Neural cell (in vitro differentiated cells): ENCODE results near the gene FOXD3. TPM values are rescaled to one million over a fixed set of nuclear protein-coding genes. Genes with fewer than 3 reads are reported as not detected.
A peak's percentile ranks its signal among the peaks of the same experiment; 100 is the strongest.

Source experiments
- H2AFZ ChIP-seq: fragments of 200-600, 300-800 bp; sonication (generic), shearing (Covaris generic); 2 replicates; pipeline ENCODE4 v1.6.0; 2014; ENCODE audit warnings: low read depth, mild to moderate bottlenecking, antibody characterized with exemption, low read length, moderate library complexity
- H3F3A ChIP-seq: fragments of 200-600 bp; shearing (Covaris generic); 2 replicates; pipeline ENCODE4 v1.6.1; 2016; ENCODE audit warnings: mild to moderate bottlenecking, moderate library complexity, mixed read lengths, antibody characterized with exemption, low read length; ENCODE audit not compliant: insufficient read depth, poor library complexity, severe bottlenecking
- H3K27ac ChIP-seq: fragments of 200-600, 300-800 bp; sonication (generic), shearing (Covaris generic); 2 replicates; pipeline ENCODE4 v1.5.1; 2014; ENCODE audit warnings: mild to moderate bottlenecking, low read length, moderate library complexity
- H3K27me3 ChIP-seq: fragments of 300-800, 200-600 bp; sonication (generic), shearing (Covaris generic); 2 replicates; pipeline ENCODE4 v1.6.0; 2014; ENCODE audit warnings: mild to moderate bottlenecking, low read depth, low read length, moderate library complexity; ENCODE audit not compliant: insufficient read depth
- H3K36me3 ChIP-seq: fragments of 300-800, 200-600 bp; sonication (generic), shearing (Covaris generic); 2 replicates; pipeline ENCODE4 v1.5.1; 2014; ENCODE audit warnings: mild to moderate bottlenecking, antibody characterized with exemption, low read length, moderate library complexity; ENCODE audit not compliant: insufficient read depth
- H3K4me2 ChIP-seq: fragments of 300-800, 200-600 bp; sonication (generic), shearing (Covaris generic); 2 replicates; pipeline ENCODE4 v1.6.0; 2014; ENCODE audit warnings: mild to moderate bottlenecking, low read length
- H3K4me3 ChIP-seq: fragments of 300-800, 200-600 bp; sonication (generic), shearing (Covaris generic); 2 replicates; pipeline ENCODE4 v1.5.1; 2014; ENCODE audit warnings: mild to moderate bottlenecking, low read length, moderate library complexity
- H3K79me2 ChIP-seq: fragments of 200-600 bp; shearing (Covaris generic); replicated peaks from 2 replicates; pipeline ENCODE4 v1.6.0; 2014; ENCODE audit warnings: mild to moderate bottlenecking, low read length, moderate library complexity; ENCODE audit not compliant: insufficient read depth
- H3K9ac ChIP-seq: fragments of 300-800, 200-600 bp; sonication (generic), shearing (Covaris generic); 2 replicates; pipeline ENCODE4 v1.6.1; 2016; ENCODE audit warnings: mild to moderate bottlenecking, low read length, mixed read lengths
- H3K9me2 ChIP-seq: fragments of 200-600 bp; shearing (Covaris generic); 2 replicates; pipeline ENCODE4 v1.6.1; 2016; ENCODE audit warnings: mild to moderate bottlenecking, low read length, mixed read lengths; ENCODE audit not compliant: insufficient read depth
- H3K9me3 ChIP-seq: fragments of 200-600, 300-800 bp; sonication (generic), shearing (Covaris generic); 2 replicates; pipeline ENCODE4 v1.6.1; 2016; ENCODE audit warnings: mild to moderate bottlenecking, mixed run types, low read length, moderate library complexity, mixed read lengths
- H4K20me1 ChIP-seq: fragments of 200-600 bp; shearing (Covaris generic); 2 replicates; pipeline ENCODE4 v1.6.1; 2016; ENCODE audit warnings: mild to moderate bottlenecking, mixed run types; ENCODE audit not compliant: insufficient read depth
- EP300 ChIP-seq: fragments of 450-650 bp; conservative IDR thresholded peaks from 2 replicates; pipeline ENCODE4 v1.6.1; 2014; ENCODE audit warnings: antibody characterized with exemption, mild to moderate bottlenecking, moderate library complexity; ENCODE audit not compliant: poor library complexity, severe bottlenecking
- EZH2 ChIP-seq: fragments of 200-600, 300-800 bp; shearing (Covaris generic), sonication (generic); IDR thresholded peaks from 2 replicates; pipeline ENCODE4 v1.6.1; 2014; ENCODE audit warnings: antibody characterized with exemption, low read length, borderline replicate concordance, mild to moderate bottlenecking; ENCODE audit not compliant: insufficient read depth, poor library complexity, severe bottlenecking
- MXI1 ChIP-seq: fragments of 450-650 bp; conservative IDR thresholded peaks from 2 replicates; pipeline ENCODE4 v1.6.1; 2014; ENCODE audit warnings: antibody characterized with exemption, mild to moderate bottlenecking; ENCODE audit not compliant: poor library complexity, severe bottlenecking
- POLR2AphosphoS5 ChIP-seq: IDR thresholded peaks from 2 replicates; pipeline ENCODE4 v1.6.1; 2012
- RAD21 ChIP-seq: fragments of 450-650 bp; conservative IDR thresholded peaks from 2 replicates; pipeline ENCODE4 v1.6.1; 2014; ENCODE audit warnings: antibody characterized with exemption, mild to moderate bottlenecking, moderate library complexity
- SMC3 ChIP-seq: fragments of 450-650 bp; conservative IDR thresholded peaks from 2 replicates; pipeline ENCODE4 v1.6.1; 2014; ENCODE audit warnings: antibody characterized with exemption, mild to moderate bottlenecking, moderate library complexity; ENCODE audit not compliant: poor library complexity
- TAF1 ChIP-seq: IDR thresholded peaks from 2 replicates; pipeline ENCODE4 v1.6.1; 2012; ENCODE audit warnings: low read depth
- polyA plus RNA-seq: library from polyadenylated mRNA; depleted of rRNA; stranded (reverse); fragments of >200 nt; gene quantifications from 2 replicates; pipeline ENCODE4 v1.2.3, GENCODE V29; 2014
- TF ChIP-seq, protein P1 (sequence below): fragments of 450-650 bp; IDR thresholded peaks from 2 replicates; pipeline ENCODE4 v1.5.1; 2014; ENCODE audit warnings: antibody characterized with exemption, mild to moderate bottlenecking, moderate library complexity; ENCODE audit not compliant: poor library complexity, severe bottlenecking
- TF ChIP-seq, protein P2 (sequence below): IDR thresholded peaks from 2 replicates; pipeline ENCODE4 v1.6.1; 2012; ENCODE audit warnings: borderline replicate concordance

FOXD3 gene
- polyA plus RNA-seq, 1 donor from 2014 or later, result not detected

DNA sequence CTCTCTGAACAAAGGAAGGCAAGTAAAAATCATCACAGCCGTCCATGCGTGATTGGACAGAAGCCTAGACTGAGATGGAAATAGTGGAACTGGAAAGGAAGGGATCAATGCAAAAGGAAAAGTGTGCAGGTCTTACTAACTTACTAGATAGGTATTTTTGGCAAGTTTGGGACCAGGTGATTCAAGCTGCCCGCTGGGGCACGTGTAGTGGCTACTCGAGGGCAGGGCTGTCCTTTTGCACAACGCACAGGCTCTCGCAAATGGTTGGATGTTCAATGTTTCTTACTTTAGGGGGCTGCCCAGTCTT, 44.5 kb downstream of the FOXD3 start:
- Histone ChIP-seq H3K27me3 (no peaks in the 10 kb centered on the region), H3F3A (no peaks in the 10 kb centered on the region), H3K9me3 (no peaks in the 10 kb centered on the region), H3K9me2 (no peaks in the 10 kb centered on the region), H3K9ac (peak overlapping the region; percentile 83), H3K27ac (peak overlapping the region; percentile 67), H2AFZ (peak overlapping the region; percentile 99), H4K20me1 (no peaks in the 10 kb centered on the region), H3K36me3 (no peaks in the 10 kb centered on the region), H3K4me3 (peak overlapping the region; percentile 98), H3K4me2 (peak overlapping the region; percentile 69), H3K79me2 (no peaks in the 10 kb centered on the region)
- TF ChIP-seq, protein P1, sequence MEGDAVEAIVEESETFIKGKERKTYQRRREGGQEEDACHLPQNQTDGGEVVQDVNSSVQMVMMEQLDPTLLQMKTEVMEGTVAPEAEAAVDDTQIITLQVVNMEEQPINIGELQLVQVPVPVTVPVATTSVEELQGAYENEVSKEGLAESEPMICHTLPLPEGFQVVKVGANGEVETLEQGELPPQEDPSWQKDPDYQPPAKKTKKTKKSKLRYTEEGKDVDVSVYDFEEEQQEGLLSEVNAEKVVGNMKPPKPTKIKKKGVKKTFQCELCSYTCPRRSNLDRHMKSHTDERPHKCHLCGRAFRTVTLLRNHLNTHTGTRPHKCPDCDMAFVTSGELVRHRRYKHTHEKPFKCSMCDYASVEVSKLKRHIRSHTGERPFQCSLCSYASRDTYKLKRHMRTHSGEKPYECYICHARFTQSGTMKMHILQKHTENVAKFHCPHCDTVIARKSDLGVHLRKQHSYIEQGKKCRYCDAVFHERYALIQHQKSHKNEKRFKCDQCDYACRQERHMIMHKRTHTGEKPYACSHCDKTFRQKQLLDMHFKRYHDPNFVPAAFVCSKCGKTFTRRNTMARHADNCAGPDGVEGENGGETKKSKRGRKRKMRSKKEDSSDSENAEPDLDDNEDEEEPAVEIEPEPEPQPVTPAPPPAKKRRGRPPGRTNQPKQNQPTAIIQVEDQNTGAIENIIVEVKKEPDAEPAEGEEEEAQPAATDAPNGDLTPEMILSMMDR, result no peak
- TF ChIP-seq MXI1 (no peak), POLR2AphosphoS5 (no peak), TAF1 (no peak), RAD21 (no peak), EZH2 (no peak), SMC3 (no peak), EP300 (no peak)
- TF ChIP-seq, protein P2, sequence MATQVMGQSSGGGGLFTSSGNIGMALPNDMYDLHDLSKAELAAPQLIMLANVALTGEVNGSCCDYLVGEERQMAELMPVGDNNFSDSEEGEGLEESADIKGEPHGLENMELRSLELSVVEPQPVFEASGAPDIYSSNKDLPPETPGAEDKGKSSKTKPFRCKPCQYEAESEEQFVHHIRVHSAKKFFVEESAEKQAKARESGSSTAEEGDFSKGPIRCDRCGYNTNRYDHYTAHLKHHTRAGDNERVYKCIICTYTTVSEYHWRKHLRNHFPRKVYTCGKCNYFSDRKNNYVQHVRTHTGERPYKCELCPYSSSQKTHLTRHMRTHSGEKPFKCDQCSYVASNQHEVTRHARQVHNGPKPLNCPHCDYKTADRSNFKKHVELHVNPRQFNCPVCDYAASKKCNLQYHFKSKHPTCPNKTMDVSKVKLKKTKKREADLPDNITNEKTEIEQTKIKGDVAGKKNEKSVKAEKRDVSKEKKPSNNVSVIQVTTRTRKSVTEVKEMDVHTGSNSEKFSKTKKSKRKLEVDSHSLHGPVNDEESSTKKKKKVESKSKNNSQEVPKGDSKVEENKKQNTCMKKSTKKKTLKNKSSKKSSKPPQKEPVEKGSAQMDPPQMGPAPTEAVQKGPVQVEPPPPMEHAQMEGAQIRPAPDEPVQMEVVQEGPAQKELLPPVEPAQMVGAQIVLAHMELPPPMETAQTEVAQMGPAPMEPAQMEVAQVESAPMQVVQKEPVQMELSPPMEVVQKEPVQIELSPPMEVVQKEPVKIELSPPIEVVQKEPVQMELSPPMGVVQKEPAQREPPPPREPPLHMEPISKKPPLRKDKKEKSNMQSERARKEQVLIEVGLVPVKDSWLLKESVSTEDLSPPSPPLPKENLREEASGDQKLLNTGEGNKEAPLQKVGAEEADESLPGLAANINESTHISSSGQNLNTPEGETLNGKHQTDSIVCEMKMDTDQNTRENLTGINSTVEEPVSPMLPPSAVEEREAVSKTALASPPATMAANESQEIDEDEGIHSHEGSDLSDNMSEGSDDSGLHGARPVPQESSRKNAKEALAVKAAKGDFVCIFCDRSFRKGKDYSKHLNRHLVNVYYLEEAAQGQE, result no peak

DNA sequence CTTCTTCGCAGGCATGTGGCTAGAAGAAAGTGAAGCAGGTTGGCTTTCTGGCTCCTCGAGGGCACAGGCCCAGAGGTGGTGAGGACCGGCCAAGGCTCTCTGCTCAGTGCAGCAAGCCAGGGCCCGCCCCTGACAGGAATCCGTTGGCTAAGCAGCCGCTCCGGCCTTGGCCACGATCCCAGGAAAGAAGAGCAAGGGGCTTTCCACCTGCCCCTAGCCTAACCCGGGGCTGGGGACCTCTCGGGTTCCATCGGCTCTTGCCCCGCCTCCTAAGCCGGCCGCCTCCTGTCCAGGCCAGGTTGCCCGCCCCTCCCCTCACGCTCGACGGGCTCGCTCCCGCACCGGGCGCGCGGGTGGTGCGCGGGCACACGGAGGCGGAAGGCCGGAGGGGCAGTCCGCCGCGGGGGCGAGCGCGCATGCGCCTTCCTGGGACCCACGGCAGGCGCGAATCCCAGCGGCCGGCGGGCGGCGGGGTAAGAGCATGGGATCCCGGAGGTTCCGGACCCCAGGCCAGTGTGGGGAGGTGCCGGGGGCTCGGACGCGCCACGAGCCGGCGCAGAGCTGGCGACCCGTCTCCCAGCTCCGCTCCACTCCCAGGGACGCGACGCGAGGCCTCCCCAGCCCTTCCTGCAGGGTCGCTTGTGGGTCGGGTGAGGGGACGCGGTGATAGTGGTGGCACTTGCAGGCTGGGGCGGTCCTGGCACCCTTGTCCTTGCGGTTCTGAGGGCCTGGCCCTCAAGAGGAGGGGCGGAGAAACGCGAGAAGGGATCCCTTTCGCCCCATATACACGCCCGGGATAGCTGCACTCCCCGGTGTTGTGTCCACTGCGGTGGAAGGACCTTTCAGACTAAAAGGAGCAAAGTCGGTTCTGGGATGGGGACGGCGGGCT, 45.1 kb downstream of the FOXD3 start, which contains the start of gene ALG6:
ALG6 (plus strand) TSS at position 413 of the 889 bp plus-strand sequence. CDS start 3,351 bp downstream, outside the sequence.
- Histone ChIP-seq H3K27ac (peak within 1 kb of the TSS; percentile 67), H3K9me2 (no peaks in the 10 kb centered on the region), H3K9ac (peak within 1 kb of the TSS; percentile 83), H3K9me3 (no peaks in the 10 kb centered on the region), H3K4me3 (peak within 1 kb of the TSS; percentile 98), H3K79me2 (no peaks in the 10 kb centered on the region), H3K4me2 (peak within 1 kb of the TSS; percentile 69), H2AFZ (peak within 1 kb of the TSS; percentile 99), H4K20me1 (no peaks in the 10 kb centered on the region), H3F3A (no peaks in the 10 kb centered on the region), H3K27me3 (no peaks in the 10 kb centered on the region), H3K36me3 (no peaks in the 10 kb centered on the region)
- TF ChIP-seq TAF1 (no peak), EP300 (peak; percentile 30), SMC3 (peak; percentile 59), MXI1 (peak; percentile 80), EZH2 (no peak), POLR2AphosphoS5 (peak; percentile 80), RAD21 (peak; percentile 49)
- TF ChIP-seq, protein P1, result peak; percentile 60
- TF ChIP-seq, protein P2, result peak; percentile 16
